Kidney (tissue), 14 donors: ENCODE measurements around the gene AGXT2. TPM values are rescaled to one million over a fixed set of nuclear protein-coding genes. Genes with fewer than 3 reads are reported as not detected.

ENCODE experiments used
- DNase-seq, 5 donors: peaks; one replicate each; pipeline ENCODE4 v3.0.0-alpha.2; 2013 to 2020
- FAIRE-seq: peaks from 2 replicates; lab custom pipeline; 2012; peaks lifted over from hg19 to GRCh38; lab: Jason Lieb, UNC
- H3K27ac ChIP-seq, 2 donors: one replicate each; pipeline ENCODE4 v1.7.0; 2013; ENCODE audit warnings: low read depth in 2 of 2, low read length in 2 of 2, inconsistent platforms in 1 of 2
- H3K27me3 ChIP-seq: one replicate; pipeline ENCODE4 v1.7.1; 2013; ENCODE audit warnings: low read length, inconsistent platforms; ENCODE audit not compliant: control insufficient read depth, insufficient read depth
- H3K36me3 ChIP-seq, 3 donors: one replicate each; pipeline versions ENCODE4 v1.7.0 to v1.7.1; 2013; ENCODE audit warnings: low read length in 3 of 3, control low read depth in 1 of 3, inconsistent platforms in 1 of 3; ENCODE audit not compliant: insufficient read depth in 3 of 3, control insufficient read depth in 2 of 3
- H3K4me1 ChIP-seq, 3 donors: one replicate each; pipeline versions ENCODE4 v1.7.0 to v1.7.1; 2013; ENCODE audit warnings: low read length in 3 of 3, inconsistent platforms in 1 of 3, low read depth in 1 of 3; ENCODE audit not compliant: control insufficient read depth in 2 of 3, insufficient read depth in 2 of 3
- H3K4me3 ChIP-seq, 3 donors: one replicate each; pipeline versions ENCODE4 v1.7.0 to v1.8.1; 2013; ENCODE audit warnings: low read length in 3 of 3, control low read depth in 1 of 3, inconsistent platforms in 1 of 3
- H3K9ac ChIP-seq, 3 donors: one replicate each; pipeline versions ENCODE4 v1.7.0 to v1.7.1; 2013; ENCODE audit warnings: low read length in 3 of 3, control low read depth in 1 of 3, inconsistent platforms in 1 of 3
- H3K9me3 ChIP-seq, 3 donors: one replicate each; pipeline versions ENCODE4 v1.7.0 to v1.7.1; 2013; ENCODE audit warnings: low read length in 3 of 3, control low read depth in 1 of 3, inconsistent platforms in 1 of 3; ENCODE audit not compliant: control insufficient read depth in 2 of 3, insufficient read depth in 1 of 3
- CTCF ChIP-seq: IDR thresholded peaks from 3 replicates; pipeline ENCODE4 v1.5.1; 2012; ENCODE audit warnings: mild to moderate bottlenecking, moderate library complexity, borderline replicate concordance; ENCODE audit not compliant: insufficient read depth; ENCODE audit errors: extremely low read depth
- intact Hi-C: fragments of 100-400 bp; cut with DNase I; formaldehyde crosslinking; loops from one replicate; pipeline ENCODE4 v1.11.1; 2022
- polyA plus RNA-seq: library from polyadenylated mRNA; stranded (reverse); fragments of 350-450 nt; fragmentation: Illumina TruSeq; extraction: RNeasy Lipid Tissue Mini Kit (QIAGEN cat#74804); gene quantifications from one replicate; pipeline ENCODE4 v1.2.3, GENCODE V29; 2014; ENCODE audit warnings: low read depth, low replicate concordance; ENCODE audit not compliant: insufficient read depth
- total RNA-seq: library from RNA; stranded (reverse); fragmentation: NEBNext Ultra II Directional; extraction: Animal tissue kit (Norgen Biotek cat#: 25700); gene quantifications from one replicate; pipeline ENCODE4 v1.2.1, GENCODE V29; 2021
- donor health status: control.
- donor health status: control.
- donor health status: control.
- donor health status: control.
- donor health status: control.
- donor health status: DM: yes; HTN: yes; CAD: no.
- donor health status: Normal renal cell carcinoma (clear cell type).

The AGXT2 gene
- total and polyA plus RNA-seq, 2 donors from 2014 or later = 8.0 to 215 TPM

GRCh38 chr5:34991486-34992238 lies 56.1 kb downstream of the AGXT2 start:
- Histone ChIP-seq H3K36me3 (no peaks in the 10 kb centered on the region), H3K9ac (no peak overlapping the region), H3K9me3 (peaks cover 0 to 7% (median 0%) of the 10 kb centered on the region in 3 donors), H3K27me3 (no peaks in the 10 kb centered on the region), H3K4me1 (peaks cover 0 to 9% (median 3%) of the 10 kb centered on the region in 3 donors), H3K27ac (no peak overlapping the region), H3K4me3 (no peak overlapping the region)
- no peak for FAIRE-seq
- no peak for TF ChIP-seq CTCF
- intact Hi-C loops = no loop called here
- DNase-seq = no peak

- H3K36me3 ChIP-seq = no peaks in the 10 kb centered on the region
- no peak for DNase-seq
- H3K27ac ChIP-seq = no peak overlapping the region
- TF ChIP-seq CTCF = no peak
- peaks cover 0 to 20% (median 0%) of the 10 kb centered on the region in 3 donors for H3K9me3 ChIP-seq
- no peak for FAIRE-seq
- intact Hi-C loops = no loop called here
- no peaks in the 10 kb centered on the region for H3K4me1 ChIP-seq
- H3K27me3 ChIP-seq = no peaks in the 10 kb centered on the region
- no peak overlapping the region for H3K4me3 ChIP-seq
- H3K9ac ChIP-seq = no peak overlapping the region
These were observed 60.8 kb downstream of the AGXT2 start for GRCh38 chr5:34986965-34987364.

GRCh38 chr5:34982823-34983222 lies 64.9 kb downstream of the AGXT2 start:
- DNase-seq = no peak
- no peaks in the 10 kb centered on the region for H3K36me3 ChIP-seq
- intact Hi-C loops = no loop called here
- no peak for TF ChIP-seq CTCF
- no peak overlapping the region for H3K27ac ChIP-seq
- peaks cover 0 to 2% (median 0%) of the 10 kb centered on the region in 3 donors for H3K4me1 ChIP-seq
- peaks cover 0 to 20% (median 0%) of the 10 kb centered on the region in 3 donors for H3K9me3 ChIP-seq
- no peaks in the 10 kb centered on the region for H3K27me3 ChIP-seq
- no peak overlapping the region for H3K9ac ChIP-seq
- no peak overlapping the region for H3K4me3 ChIP-seq
- FAIRE-seq = no peak
